ENCODE results near the gene INTS13.
"Not testable (repeated sequence)": the region's sequence is repeated elsewhere in the genome, so short reads cannot be mapped to it uniquely, and the experiment has no call there.

Gene INTS13, protein sequence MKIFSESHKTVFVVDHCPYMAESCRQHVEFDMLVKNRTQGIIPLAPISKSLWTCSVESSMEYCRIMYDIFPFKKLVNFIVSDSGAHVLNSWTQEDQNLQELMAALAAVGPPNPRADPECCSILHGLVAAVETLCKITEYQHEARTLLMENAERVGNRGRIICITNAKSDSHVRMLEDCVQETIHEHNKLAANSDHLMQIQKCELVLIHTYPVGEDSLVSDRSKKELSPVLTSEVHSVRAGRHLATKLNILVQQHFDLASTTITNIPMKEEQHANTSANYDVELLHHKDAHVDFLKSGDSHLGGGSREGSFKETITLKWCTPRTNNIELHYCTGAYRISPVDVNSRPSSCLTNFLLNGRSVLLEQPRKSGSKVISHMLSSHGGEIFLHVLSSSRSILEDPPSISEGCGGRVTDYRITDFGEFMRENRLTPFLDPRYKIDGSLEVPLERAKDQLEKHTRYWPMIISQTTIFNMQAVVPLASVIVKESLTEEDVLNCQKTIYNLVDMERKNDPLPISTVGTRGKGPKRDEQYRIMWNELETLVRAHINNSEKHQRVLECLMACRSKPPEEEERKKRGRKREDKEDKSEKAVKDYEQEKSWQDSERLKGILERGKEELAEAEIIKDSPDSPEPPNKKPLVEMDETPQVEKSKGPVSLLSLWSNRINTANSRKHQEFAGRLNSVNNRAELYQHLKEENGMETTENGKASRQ

DNA sequence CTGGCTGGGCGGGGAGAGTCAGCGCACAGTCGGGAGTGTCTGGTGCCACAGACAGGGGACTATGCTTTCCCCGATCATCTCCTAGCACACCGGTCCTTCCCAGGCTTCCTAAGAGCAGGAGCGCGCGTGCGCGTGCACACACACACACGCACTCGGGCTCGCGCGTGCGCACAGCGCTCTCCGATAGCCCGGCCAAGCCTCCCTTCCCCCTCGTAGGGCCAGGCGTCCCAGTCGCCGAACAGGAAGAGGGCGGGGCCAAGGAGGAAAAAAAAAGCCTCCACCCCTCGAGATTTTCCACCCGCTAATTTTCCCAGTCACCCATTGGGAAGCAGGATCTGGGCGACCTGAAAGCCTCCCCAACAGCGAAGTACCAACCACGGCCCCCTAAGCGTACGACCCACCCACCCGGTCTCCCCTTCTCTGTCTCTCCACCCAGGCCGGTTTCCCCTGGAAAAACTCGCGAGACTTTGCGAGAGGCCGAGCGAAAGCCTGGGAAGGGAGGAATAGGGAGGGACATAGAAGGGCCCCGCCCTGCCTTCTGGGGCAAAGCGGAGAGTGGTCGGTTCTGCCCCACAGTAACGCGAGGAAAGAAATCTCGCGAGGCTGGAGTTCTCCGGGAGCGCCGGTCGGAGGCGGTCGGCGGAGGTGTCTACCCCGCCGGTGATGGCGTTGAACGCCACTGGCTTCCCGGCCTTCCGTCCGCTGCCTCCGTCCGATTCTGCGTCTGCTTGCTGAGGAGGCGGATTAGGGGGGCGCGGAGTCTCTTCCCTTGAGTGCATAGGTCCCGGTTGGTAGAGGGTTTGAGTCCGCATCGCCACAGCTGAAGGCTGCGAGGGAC lies at the start of gene INTS13, which contains the start of gene FGFR1OP2:
TSS of gene INTS13 (minus strand) at position 119 of the 838 bp plus-strand sequence. CDS start 1,178 bp downstream, outside the sequence.
TSS of gene FGFR1OP2 (plus strand) at position 608 of the 838 bp plus-strand sequence. CDS start 15,689 bp downstream, outside the sequence.
- peak; percentile 93 to 94 for DNase-seq (ENCODE audit: low read depth in 2 of 2)

DNA sequence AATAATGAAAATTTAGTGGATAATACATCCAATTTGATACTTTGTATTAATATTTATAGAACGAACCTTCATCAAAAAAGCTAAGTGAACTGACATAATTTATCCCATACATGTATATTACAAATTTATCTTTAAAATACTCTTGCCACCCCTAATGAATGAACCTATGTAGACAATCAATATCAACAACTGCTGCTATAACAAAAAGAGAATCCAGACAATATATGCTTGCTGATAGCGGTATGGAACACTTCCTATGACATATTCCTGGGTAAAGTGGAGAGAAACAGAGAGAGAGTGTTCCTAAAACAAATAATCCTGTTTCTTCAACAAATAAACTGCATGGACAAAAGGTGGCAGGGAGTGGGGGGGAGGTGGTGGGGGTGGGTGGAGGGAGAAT lies 45.1 kb upstream of the INTS13 start:
- DNase-seq (ENCODE audit: low read depth in 2 of 2): no peak

DNA sequence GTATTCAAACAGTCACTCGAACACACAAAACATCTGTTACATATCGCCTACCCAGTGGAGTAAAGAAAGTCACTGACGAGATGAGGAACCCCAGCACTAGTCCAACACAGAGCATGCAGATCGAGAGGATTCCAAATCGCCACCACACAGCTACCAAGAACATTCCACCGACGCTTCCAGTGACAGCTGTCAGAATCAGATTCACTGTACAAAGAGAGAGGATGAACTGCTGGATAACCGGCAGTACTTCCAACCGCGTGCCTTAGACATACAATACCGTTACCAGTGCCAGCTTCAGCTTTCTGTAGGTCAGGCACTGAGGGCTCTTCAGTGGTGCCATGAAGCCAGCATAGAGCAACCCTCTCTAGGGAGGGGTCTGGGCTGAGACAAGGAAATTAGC lies 42.0 kb upstream of the INTS13 start:
- no peak for DNase-seq (ENCODE audit: low read depth in 2 of 2)

DNA sequence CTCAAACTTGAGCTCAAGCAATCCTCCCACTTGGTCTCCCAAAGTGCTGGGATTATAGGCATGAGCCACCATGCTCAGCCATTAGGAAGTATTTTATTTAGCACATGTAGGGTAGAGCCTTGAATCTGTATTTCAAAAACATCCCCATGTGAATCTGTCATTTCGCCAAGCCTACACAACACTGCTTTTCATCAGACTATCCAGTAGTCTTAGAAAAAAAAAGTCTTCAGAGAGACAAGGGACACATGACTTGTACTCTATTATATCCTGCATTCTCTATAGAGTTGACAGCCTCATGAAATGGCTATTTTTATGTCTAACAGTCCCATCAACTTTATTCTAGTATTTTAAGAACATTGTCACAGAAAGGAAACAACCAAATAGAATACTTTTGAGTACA lies 41.0 kb upstream of the INTS13 start:
- DNase-seq (ENCODE audit: low read depth in 2 of 2): no peak

DNA sequence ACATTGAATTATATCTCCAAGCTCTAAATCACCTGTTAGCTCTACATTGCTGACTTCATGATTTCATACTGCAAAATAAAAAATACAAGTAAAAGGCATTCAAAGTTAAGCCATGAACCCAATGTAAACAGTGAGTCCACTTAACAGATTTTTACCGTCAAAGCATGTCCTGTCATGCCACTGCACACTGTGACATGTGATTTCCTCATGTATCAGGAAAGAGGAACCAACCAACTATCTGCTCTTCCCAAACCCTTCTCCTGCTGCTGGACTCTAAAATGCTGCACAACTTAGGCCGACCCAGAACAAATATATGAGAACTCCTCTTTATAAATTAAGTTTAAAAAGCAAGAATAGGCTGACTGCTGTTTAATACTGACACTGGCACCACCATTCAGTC lies 38.9 kb upstream of the INTS13 start:
- no peak for DNase-seq (ENCODE audit: low read depth in 2 of 2)

DNA sequence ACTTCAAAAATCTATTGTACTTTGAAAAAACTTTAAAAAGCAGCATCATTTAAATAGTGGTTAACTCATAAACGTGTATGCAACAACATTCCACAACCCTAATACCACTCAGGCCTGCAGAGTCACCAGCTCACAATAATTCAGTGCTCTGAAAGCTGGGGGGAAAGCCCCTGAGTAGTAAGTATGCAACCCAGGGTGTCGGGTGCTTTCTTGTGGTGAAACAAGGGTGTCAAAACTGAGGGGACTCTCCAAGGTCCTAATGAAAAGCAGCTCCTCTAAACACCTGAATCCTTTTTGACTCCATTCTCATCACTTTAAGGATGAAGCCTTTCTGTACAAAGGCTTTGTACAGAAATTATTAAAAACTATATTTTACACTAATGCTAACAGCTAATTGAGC lies 34.2 kb upstream of the INTS13 start:
- peak; percentile 25 to 32 for DNase-seq (ENCODE audit: low read depth in 2 of 2)

DNA sequence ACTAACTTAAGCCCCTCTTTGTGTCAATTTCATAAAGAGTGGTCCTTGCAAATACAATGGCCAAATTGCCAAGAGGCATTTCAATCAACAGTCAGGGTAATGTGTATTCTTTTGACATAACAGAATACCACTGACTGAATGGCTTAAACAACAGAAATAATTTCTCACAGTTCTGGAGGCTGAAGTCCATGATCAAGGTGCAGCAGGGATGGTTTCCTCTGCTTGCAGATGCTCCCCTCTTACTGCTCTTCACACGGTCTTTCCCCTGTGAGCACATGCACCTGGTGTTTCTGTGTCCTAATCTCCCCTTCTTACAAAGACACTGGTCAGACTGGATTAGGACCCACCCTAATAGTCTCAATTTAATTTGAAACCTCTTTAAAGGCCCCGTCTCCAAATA lies 32.4 kb upstream of the INTS13 start:
- DNase-seq (ENCODE audit: low read depth in 2 of 2): no peak

DNA sequence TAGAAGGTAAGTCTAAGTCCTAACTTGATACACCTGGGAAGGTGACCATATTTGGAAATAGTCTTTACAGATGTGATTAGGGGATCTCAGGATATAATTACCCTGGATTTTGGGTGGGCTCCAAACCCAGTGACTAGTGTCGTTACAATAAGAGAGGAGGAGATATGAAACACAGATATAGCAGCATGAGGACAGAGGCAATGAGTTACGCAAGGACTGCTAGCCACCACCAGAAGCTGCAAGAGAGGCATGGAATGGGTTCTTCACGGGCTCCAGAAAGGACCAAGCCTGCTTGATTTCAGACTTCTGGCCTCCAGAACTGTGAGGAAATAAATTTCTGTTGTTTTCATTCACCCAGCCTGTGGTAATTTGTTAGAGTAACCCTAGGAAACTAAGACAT lies 29.1 kb upstream of the INTS13 start:
- no peak for DNase-seq (ENCODE audit: low read depth in 2 of 2)

DNA sequence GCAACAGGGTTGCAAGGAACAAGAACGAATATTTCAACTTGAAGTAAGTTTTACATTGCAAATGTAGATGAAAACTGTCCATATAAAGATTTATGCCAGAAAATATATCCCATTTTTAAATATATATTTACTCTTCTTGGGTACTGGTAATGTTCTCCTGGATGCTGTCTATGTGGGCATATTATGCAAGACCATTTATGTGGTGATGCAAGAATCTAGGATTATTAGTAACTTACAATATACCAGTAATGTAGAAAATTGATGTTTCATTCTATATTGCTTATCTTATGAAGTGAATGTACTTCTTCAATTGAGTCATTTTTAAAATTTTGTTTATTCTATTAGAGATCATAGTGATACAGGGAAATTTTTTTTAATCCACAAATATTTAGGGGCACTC lies 25.6 kb upstream of the INTS13 start:
- DNase-seq (ENCODE audit: low read depth in 2 of 2): no peak

DNA sequence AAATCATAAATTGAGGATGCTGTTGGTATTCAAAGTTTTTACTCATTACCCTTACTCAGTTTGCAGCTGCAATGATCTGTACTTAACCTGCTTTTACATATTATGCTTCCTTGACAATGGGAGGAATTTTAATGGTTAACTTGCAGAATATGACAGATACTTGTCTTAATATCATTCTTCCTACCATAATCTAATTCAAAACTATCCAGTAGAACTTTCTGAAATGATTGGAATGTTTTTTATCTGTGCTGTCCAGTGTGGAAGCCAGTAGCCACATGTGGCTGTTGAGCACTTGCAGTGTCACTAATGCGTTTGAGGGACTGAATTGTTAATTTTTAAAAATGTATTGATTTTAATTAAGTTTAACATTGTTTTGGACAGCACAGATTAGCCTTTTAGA lies 24.0 kb upstream of the INTS13 start:
- no peak for DNase-seq (ENCODE audit: low read depth in 2 of 2)

DNA sequence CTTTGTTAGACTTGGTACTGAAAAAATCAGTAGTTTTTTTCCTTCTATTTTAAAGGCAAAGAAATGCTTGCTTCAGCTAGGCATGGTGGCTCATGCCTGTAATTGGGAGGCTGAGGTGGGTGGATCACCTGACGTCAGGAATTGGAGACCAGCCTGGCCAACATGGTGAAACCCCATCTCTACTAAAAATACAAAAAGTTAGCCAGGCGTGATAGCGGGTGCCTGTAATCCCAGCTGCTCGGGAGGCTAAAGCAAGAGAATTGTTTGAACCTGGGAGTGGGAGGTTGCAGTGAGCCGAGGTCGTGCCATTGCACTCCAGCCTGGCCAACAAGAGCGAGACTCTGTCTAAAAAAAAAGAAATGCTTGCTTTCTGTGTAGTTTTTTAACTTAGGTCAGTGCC lies 23.6 kb upstream of the INTS13 start:
- not testable (repeated sequence) for DNase-seq (ENCODE audit: low read depth in 2 of 2)

DNA sequence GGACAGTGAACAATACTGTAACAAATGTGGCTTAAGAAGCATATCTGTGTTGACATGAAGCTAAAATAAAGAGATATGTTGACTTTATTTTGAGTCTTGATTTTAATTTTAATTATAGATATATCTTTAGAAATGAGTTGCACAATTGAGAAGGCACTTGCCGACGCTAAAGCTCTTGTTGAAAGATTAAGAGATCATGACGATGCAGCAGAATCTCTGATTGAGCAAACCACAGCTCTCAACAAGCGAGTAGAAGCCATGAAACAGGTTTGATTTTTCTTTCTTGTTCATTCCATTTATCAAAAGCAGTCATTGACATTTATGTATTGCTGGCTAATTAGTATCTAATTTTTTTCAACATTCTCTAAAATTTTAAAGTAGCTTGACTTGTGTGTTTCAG lies 16.2 kb upstream of the INTS13 start:
- no peak for DNase-seq (ENCODE audit: low read depth in 2 of 2)

DNA sequence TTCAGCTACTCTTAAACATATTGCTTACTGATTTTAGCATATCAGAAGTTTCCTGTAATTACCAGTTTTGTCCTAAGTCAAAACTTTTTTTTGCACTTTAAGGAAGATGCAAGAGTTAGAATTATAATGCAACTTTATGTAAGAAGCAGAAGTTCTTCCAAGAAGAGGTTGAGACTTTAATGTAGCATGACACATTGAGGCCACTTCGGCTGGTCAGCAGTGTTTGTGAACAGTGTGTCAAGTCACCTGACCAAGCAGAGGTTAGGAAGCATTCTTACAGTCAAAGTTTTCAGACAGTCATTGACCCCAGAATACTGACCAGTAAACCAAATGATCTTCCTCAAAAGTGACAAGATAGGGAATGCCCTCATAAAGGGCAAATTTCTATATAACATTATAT lies 15.7 kb upstream of the INTS13 start:
- no peak for DNase-seq (ENCODE audit: low read depth in 2 of 2)

DNA sequence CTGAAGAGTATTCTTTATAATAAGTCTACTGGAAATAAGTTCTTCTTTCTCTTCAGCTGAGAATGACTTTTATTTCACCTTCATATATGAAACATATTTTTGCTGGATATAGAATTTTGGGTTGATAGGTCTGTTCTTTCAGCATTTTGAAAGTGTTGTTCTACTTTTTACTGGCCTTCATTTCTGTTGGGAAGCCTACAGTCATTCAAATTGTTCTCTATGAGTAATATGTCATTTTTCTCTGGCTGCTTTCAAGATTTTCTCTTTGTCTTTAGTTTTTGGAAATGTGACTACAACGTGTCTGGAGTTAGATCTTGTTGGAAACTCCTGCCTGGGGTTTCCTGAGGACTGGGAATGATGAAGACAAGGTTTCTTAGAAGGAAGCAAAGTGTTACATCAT lies 10.5 kb upstream of the INTS13 start:
- DNase-seq (ENCODE audit: low read depth in 2 of 2): no peak

DNA sequence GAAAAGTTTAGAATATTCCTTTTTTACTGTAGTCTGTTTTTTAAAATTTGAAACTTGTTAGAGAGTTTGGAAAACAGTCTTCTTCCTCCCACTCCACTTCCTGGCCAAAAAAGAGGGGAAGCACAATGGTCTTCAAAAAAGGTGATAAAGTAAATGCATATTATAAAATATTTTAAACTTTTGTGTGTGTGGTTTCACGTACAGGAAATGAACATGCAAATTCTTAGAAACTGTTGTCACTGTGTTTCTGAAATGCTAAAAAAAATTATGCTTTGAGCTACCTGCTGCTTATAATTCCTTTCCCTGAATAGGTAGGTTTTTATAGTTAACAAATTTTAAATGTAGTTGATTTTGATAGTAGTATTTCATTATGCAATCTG lies 3.4 kb upstream of the INTS13 start:
- no peak for DNase-seq (ENCODE audit: low read depth in 2 of 2)

DNA sequence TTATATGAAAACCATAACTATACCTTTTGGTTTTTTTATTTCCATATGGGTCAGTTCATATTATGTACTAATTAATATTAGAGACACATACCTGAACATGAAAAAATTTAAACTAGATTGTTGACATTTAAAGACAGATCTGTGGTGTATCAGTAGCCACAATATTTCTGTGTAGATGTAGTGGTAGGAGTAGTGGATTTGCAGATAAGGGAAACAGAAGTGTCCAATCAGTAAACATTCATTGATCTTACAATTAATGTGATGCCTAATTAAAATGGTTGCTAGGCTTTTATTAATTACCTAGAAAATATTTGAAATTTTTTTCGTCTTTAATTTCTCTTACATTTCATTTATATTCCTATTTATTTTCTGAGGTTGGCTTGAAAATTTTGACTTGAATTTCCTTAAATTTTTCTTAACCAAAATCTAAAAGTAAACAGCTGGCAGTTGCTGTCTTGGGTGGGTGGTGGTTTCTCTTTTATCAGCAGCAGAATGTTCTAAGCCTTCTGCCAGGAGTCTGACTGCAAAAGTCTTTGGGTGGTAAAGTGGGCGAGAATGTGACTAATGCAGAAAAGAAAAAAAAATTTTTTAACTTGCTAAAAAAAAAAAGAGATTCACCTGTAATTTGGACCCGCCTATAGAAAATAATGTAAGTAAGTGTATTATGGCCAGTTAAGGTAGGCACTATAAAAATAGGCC lies 2.9 kb upstream of the INTS13 start:
- DNase-seq (ENCODE audit: low read depth in 2 of 2): peak in 1 of 2 donors; percentile 12

DNA sequence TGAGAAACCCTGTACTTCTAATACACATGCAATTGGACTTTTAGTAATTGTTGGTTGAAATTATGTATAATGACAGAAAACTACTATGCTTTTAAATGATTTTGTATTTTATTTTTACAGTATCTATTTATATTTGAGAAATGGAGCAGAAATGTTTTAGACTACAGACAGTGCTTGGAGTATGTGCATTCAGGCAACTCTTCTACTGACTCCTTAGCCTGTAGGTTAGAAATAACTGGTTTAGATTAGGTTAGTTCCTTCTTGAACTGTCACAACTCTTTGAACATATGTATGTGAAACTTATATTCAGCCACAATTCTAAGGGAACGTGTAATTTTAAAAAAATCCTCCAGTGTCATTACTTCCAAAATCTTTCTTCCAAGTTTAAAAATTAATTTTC lies 2.2 kb upstream of the INTS13 start:
- DNase-seq (ENCODE audit: low read depth in 2 of 2): no peak

DNA sequence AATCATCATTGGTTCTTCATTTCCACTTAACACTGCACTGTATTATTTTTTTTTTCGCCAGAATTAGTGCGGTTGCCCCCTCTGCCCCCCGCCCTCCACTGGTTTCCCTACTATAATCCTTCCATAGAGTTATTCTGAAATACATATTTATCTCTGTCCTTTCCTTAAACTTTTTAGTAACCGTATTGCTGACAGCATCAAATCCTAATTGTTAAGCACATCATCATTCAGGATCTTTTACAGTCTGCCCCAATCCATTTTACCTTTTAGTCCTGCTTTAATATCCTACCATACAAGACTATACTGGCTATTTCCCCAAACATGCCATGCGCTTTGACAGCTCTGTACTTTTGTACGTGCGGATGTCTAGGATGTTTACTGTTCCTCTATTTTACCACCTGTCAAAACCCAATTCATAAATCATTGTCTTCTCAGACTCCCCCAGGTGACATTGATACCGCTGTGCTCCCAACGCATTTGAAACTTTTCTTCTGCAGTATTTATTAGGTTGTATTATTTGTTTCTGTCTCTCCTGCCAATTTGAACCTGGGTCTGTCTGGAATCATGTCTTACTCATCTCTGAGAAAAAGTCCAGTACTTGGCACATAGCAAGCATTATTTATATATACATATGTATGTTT lies 1.5 kb upstream of the INTS13 start:
- DNase-seq (ENCODE audit: low read depth in 2 of 2): no peak

DNA sequence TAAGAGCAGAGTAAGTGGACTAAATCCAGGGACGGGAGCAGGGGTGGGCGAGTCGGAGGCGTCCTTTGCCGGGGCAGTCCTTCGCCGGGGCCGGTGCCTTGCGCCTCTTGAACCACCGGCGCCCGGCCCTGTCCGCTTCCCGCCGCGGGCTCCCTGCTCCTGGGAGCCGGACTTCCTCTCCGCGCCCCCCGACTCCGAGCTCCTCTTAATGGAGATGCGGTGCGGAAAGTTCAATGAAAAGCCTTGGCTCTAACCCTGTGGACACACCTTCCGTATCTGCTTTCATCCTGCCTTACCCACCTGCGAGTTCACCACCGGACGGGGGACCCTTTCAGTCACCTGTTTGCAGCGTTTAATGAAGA lies 901 bp upstream of the INTS13 start:
- DNase-seq (ENCODE audit: low read depth in 2 of 2): no peak

DNA sequence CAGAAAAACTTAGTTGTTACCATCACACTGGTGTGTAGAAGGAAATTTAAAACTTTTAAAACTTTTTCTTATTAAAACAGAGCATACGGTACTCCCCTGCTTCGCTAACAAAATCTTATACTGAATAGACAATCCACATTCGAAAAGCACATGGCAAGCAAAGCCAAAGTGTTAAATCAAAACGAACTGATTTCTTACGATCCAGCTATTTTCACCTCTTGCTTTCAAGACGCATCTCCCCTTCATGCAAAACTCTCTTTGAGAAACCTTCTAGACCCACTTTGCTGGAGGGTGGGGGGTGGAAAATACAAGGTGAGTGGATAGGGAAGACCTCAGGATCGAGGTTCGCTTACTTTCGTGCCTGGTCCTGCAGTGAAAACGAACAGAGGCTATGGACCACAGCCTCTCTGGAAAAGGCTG lies 328 bp downstream of the INTS13 start:
- DNase-seq (ENCODE audit: low read depth in 2 of 2): no peak
